ENCODE data around the gene ANKS1B.

Gene ANKS1B

DNA sequence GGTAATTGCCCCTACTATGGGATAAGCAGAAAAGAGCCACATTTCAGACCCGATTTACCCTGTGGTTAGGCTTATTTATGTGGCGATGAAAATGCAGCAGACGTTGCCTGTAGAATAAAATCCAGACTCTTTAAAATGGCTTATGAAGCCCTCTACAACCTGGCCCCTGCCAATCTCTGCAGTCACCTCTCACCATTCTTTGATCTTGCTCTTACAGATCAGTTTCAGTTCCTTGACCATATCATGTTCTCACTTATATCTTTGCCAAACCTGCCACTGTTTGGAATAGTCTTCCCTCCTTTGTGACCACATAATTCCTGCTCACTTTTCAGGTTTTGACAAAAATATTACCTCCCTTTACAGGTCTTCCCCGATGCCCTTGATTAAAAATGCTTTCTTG, 601.5 kb downstream of the ANKS1B start:
- in situ Hi-C loops (cut with MboI; ENCODE audit: low pct_unique_long_range_greater_than_20kb, low sequenced_read_pairs, unreplicated experiment): loop anchor here (25.0 kb wide), 2 partner anchors 229 to 379 kb away; no protein-coding TSS in a partner anchor
- DNase-seq (ENCODE audit: low spot score): no peak
- TF ChIP-seq, protein P1, sequence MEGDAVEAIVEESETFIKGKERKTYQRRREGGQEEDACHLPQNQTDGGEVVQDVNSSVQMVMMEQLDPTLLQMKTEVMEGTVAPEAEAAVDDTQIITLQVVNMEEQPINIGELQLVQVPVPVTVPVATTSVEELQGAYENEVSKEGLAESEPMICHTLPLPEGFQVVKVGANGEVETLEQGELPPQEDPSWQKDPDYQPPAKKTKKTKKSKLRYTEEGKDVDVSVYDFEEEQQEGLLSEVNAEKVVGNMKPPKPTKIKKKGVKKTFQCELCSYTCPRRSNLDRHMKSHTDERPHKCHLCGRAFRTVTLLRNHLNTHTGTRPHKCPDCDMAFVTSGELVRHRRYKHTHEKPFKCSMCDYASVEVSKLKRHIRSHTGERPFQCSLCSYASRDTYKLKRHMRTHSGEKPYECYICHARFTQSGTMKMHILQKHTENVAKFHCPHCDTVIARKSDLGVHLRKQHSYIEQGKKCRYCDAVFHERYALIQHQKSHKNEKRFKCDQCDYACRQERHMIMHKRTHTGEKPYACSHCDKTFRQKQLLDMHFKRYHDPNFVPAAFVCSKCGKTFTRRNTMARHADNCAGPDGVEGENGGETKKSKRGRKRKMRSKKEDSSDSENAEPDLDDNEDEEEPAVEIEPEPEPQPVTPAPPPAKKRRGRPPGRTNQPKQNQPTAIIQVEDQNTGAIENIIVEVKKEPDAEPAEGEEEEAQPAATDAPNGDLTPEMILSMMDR (IDR thresholded peaks at IDR 0.05; ENCODE audit: extremely low read depth, insufficient read depth, missing control alignments): no peak

DNA sequence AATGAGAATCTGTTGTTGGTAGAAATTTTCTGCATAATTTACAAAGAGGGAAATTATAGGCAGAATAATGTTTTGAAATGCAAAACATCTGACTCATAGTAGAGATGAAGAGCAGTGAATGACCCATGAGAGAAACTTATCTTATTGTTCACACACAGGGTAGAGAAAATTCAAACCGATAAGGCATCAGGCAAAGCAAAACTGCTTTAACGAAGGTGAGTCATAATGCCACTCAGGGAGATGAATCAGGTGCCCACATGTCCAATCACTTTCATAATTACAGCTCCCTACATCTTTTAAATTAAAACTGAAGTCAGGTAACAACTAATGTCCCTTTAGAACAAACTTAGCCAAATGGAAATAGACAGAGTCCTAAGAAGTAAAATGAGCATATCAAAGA, 602.7 kb downstream of the ANKS1B start:
- DNase-seq (ENCODE audit: low spot score): peak; percentile 42
- TF ChIP-seq, protein P1 (IDR thresholded peaks at IDR 0.05; ENCODE audit: extremely low read depth, insufficient read depth, missing control alignments): no peak
- in situ Hi-C loops (cut with MboI; ENCODE audit: low pct_unique_long_range_greater_than_20kb, low sequenced_read_pairs, unreplicated experiment): loop anchor here (25.0 kb wide), 2 partner anchors 230 to 380 kb away; no protein-coding TSS in a partner anchor

DNA sequence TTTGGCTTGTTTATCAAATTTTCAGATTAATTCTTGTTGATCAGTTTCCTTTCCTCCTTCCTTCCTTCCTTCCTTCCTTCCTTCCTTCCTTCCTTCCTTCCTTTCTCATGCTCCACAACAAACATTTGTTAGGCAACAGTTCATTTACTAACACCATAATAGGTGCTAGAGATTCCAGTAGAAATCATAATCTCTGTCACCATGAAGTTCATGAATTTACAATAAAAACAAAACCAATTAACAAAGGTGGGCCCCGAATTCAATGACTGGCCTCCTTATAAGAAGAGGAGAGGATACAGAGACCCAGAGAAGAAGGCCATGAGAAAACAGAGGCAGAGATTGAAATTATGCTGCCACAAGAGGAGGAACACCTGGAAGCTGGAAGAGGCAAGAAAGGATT, 604.0 kb downstream of the ANKS1B start:
- in situ Hi-C loops (cut with MboI; ENCODE audit: low pct_unique_long_range_greater_than_20kb, low sequenced_read_pairs, unreplicated experiment): loop anchor here (25.0 kb wide), 2 partner anchors 232 to 382 kb away; no protein-coding TSS in a partner anchor
- DNase-seq (ENCODE audit: low spot score): no peak
- TF ChIP-seq, protein P1 (IDR thresholded peaks at IDR 0.05; ENCODE audit: extremely low read depth, insufficient read depth, missing control alignments): no peak

DNA sequence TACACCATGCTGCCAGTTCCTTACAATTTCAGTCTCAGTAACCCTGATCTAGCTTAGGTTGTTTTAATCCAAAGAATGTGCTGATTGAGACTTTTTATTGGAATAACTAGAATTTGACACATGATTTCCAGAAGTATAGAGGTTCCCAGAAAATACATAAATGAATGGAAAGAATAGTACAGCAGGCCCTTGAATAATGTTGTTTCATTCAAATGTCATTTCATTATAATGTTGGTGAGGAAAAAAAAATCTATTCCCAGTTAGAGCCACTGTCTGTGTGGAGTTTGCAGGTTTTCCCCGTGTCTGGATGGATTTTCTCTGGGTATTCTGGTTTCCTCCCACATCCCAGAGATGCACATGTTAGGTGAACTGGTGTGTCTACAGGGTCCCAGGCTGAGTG, 610.7 kb downstream of the ANKS1B start:
- in situ Hi-C loops (cut with MboI; ENCODE audit: low pct_unique_long_range_greater_than_20kb, low sequenced_read_pairs, unreplicated experiment): no loop called here
- no peak for DNase-seq (ENCODE audit: low spot score)
- TF ChIP-seq, protein P1 (IDR thresholded peaks at IDR 0.05; ENCODE audit: extremely low read depth, insufficient read depth, missing control alignments): no peak

DNA sequence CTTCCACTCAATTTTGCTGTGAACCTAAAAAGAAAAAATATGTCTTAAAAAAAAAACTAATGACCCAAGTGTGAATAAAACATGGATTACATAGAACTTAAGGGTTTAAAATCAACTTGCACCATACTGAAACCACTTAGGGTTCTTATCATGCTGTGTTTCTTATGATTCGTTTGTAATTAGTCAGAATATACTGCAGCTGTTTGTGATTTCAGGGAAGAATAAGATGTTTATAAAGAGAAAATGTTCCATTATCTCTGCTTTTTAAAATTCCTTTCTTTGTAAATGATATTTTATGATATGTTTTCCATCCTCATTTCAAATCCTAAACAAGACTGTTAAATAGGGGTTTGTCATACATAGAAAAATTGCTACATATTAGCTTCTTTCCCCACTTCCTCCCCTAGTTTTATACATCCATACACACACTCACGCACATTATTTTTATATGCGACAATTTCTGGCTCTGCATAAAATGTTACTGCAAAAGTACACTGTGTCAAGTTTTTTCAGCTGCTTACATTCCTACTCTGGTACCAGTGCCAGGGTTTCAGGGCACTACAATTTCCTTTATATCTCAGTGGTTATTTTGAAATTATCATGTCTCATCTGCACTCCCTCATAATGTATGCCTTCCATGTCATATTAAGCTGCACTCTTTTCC, 612.3 kb downstream of the ANKS1B start:
- in situ Hi-C loops (cut with MboI; ENCODE audit: low pct_unique_long_range_greater_than_20kb, low sequenced_read_pairs, unreplicated experiment): no loop called here
- TF ChIP-seq, protein P1 (IDR thresholded peaks at IDR 0.05; ENCODE audit: extremely low read depth, insufficient read depth, missing control alignments): no peak
- DNase-seq (ENCODE audit: low spot score): no peak

DNA sequence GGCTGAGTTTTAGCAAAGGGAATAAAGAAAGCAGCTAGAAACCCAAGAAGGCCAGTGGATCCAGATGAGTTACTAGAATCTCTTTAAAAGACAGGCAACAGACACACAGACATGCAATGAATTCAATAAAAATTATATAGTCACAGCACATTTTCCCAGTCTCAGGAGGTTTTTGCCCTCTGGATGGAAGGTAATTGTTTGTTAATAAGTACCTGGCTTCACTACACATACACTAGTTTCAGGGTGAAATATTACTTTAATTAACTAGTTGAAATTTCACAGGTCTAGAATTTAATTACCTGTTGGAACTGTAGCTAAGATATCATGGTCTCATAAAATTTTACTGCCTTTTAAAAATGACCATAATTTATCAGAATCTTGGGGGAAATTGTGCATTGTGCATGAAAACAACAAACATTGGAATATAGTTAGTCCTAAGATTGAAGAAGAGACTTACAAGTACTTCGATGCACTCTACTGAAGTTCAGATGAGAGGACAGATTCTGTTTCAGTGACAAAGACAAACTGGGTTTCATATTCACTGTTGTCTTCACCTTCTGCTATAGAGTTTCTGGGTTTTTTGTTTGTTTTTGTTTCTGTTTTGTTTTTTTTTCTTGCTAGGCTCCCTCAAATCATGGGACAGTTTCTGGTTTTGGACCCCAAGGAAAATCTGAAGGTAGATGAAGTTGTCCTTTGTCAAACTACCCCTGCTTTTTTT, 614.2 kb downstream of the ANKS1B start:
- TF ChIP-seq, protein P1 (IDR thresholded peaks at IDR 0.05; ENCODE audit: extremely low read depth, insufficient read depth, missing control alignments): no peak
- no peak for DNase-seq (ENCODE audit: low spot score)
- in situ Hi-C loops (cut with MboI; ENCODE audit: low pct_unique_long_range_greater_than_20kb, low sequenced_read_pairs, unreplicated experiment): no loop called here

All from GM13977 (cell line).